HG03066 (cell line): ENCODE data around the gene LIN7B.
"Not testable (repeated sequence)": the region's sequence is repeated elsewhere in the genome, so short reads cannot be mapped to it uniquely, and the experiment has no call there.

Experiments used
- ATAC-seq: cut with Tn5 transposase; IDR thresholded peaks from one replicate; pipeline ENCODE4 v1.9.1; 2021; ENCODE audit warnings: low read depth; ENCODE audit not compliant: unreplicated experiment

LIN7B gene

DNA sequence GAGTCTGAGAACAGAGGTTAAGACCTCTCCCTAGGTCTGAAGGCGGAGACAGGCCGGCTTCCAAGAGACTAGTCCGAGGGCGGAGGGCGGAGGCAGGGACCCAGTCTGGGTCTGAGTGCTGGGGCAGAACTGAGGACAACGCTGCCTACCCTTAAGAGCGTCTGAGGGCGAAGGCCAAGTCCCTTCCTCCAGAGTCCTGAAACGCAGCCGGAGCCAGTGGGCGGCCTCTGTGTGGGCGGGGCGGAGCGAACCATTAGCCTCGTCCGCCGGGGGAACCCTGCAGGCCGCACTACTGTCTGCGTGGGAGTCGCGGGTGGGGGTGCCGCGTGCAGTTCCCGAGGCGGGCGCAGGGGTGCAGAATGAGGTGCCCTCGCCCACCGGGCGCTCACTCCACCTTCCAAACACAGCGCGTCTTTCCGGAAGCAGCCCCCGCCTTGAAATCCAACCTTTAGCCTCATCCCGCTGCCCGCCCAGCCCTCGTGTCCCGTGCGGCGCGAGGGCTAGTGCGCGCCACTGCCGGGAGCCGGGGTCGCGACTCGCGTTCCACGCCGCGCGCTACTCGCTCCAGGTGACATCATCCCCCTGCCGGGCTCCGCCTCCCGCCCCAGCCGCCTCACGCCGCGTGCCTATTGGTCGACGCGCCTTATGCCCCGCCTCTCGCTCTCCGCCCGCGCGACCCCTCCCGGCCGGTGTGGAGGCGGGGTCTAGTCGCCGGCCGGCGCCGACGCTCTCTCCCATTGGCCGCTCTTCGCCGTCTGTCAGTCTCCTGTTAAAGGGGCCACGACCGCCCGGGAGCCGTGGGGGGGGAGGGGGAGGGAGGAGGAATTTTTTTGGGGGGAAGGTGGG, 4.6 kb downstream of the LIN7B start, which contains the start of gene C19orf73:
C19orf73 (minus strand) TSS at position 579 of the 846 bp plus-strand sequence; CDS start at position 458, 121 bp downstream.
- peak; percentile 67 for ATAC-seq

DNA sequence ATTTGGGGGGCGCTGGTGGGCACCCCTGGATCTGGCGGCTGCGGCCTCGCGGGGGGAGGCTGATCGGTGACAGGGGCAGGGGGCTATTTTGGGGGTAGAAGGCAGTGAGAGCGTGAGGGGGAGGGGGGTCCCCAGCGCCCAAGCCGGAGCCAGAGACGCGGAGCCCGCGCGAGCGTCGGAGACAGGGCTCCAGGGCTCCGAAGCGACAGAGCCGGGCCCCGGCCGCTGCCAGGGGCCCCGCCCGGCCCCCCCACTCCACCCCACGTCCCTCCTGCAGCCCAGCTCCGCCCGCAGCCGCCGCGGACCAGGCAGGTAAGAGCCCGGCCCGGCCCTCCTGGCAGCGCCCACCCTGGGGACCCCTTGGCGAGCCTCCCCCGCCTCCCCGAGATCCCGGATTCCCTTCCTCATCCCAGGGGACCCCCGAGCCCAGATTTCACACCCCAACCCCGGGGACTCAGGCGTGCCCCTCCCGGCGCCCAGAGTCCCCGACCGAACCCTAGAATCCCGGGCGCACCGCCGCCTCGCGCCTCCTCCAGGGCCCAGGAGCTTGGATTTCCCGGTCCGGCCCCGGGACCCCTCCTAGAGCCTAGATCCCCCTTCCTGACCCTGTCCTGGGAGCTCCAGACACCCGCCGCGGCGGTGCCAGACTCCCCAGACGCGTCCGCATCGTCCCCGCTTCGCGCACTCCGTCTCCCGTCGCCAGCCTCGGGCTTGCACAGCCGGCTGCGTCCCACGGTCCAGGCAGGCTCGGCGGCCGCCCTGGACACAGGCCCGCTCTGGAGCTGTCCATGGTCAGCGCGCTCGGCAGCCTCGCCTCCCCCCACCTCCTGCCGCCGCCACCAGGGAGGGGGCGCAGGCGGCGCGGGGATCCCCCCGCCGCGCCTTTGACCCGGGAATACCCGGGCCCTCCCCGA, 5.5 kb downstream of the LIN7B start, which contains the start of gene PPFIA3:
PPFIA3 (plus strand) TSS at position 134 of the 914 bp plus-strand sequence. CDS start 8,330 bp downstream, outside the sequence.
- no peak for ATAC-seq

DNA sequence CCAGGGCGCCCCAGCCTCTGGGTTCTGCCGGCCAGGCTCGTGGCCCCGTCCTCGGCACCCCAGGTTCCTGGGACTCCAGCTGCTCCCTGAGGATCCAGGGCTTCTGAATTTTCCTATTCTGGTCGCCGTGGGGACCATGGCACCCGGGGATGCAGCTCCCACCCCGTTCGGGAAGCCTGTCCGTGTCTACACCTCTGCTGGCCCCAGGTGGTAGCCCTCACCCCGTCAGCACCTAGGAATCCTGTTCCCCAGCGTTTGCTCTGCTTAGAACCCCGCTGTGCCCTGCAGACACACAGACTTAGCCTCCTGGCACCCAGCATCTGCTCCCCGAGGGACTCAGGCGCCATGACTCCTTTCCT, 6.1 kb downstream of the LIN7B start:
- ATAC-seq = no peak

DNA sequence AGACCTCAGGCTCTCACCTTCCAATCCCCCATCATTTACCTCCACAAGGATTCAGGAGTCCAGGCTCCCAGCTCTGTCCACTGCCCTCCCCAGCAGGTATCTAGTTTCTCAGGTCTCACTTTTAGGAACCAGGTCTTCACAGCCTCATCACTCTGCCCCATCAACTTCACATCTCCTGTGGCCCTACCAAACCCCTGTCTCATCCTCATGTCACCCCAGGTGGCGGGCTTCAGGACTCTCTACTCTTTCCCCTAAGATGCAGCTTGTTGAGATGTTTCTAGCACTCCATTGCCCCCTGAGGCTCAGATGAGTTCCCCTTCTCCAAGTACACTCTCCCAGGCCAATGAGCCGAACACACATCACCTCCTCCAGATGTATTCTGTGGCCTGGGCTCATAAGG, 6.7 kb downstream of the LIN7B start:
- ATAC-seq = no peak

DNA sequence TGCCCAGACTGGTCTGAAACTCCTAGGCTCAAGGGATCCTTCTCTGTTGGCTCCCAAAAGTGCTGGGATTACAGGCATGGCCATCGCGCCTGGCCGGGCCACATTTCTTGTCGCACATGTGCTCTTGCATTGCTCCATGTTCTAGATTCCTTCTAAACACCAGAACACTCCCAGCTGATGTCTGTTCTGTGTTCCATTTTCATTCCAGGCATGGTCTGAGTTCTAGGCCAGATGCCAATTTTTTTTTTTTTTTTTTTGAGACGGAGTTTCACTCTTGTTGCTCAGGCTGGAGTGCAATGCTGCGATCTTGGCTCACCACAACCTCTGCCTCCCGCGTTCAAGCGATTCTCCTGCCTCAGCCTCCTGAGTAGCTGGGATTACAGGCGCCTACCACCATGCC, 7.7 kb downstream of the LIN7B start:
- ATAC-seq = not testable (repeated sequence)

DNA sequence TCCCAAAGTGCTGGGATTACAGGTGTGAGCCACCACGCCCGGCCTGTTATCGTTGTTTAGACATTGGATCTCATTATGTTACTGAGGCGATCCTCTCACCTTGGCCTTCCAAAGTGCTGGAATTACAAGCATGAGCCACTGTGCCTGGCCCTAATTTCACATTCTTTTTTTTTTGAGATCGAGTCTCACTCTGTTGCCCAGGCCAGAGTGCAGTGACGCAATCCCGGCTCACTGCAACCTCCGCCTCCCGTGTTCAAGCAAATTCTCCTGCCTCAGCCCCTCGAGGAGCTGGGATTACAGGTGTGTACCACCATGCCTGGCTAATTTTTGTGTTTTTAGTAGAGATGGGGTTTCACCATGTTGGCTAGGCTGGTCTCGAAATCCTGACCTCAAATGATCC, 9.1 kb downstream of the LIN7B start:
- ATAC-seq = not testable (repeated sequence)

DNA sequence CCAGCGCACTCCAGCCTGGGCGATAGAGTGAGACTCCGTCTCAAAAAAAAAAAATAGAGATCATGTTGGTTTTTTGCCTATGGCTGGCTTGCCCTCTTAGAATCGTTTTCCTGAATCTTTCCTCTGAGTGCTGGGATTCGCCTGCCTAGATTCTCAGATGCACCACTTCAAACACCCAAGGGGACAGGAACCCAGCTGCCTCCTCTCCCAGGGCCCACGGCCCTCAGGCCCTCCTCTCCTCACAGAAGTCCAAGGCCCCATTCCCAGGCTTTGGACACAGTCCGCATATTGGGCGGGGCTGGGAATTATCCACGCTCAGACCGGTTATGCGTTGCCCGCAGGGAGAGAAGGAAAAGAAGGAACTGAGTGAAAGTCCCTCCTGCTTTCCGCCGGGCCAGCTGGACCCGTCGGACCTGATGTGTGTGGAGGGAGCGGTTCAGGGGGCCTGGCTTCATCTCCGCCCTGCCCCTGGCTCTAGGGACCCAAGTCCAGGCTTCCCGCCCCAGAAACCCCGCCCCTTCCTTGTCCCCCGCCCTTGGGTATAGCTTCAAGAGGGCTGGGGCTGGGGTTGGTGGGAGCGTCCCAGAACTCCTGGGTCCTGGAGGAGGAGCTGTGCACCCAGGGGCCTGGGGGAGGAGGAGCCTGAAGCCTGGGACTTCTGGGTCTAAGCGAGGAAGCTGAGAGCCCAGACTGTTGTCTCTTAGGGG, 11.0 kb downstream of the LIN7B start:
- ATAC-seq = no peak

DNA sequence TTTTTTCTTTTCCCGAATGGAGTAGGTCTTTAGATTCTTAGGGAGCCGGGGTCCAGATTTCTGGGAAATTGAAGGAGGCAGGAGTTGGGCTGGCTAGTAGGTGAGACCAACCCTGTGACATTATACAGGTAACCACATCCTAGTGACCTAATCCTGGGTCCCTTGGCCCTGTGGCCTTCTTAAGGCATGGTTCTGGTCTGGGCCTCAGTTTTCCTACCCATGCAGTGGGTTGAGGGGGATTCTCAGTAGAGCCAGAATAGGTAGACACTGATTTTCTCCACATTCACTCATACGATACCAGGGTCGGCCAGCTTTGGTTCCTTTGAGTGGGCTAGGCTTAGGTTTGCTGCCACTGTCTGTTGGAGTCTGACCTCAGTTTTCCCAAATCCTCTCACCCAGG, 12.4 kb downstream of the LIN7B start:
- ATAC-seq = no peak

DNA sequence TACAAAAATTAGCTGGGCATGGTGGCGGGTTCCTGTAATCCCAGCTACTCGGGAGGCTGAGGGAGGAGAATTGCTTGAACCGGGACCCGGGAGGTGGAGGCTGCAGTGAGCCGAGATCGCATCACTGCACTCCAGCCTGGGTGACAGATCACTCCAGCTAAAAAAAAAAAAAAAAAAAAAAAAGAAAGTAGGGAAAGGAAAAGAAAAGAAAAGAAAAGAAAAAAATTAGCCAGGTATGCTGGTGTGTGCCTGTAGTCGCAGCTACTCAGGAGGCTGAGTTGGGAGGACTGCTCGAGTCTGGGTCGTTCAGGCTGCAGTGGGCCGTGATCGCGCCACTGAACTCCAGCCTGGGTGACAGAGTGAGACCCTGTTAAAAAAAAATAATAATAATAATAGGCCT, 13.1 kb downstream of the LIN7B start:
- ATAC-seq = not testable (repeated sequence)

DNA sequence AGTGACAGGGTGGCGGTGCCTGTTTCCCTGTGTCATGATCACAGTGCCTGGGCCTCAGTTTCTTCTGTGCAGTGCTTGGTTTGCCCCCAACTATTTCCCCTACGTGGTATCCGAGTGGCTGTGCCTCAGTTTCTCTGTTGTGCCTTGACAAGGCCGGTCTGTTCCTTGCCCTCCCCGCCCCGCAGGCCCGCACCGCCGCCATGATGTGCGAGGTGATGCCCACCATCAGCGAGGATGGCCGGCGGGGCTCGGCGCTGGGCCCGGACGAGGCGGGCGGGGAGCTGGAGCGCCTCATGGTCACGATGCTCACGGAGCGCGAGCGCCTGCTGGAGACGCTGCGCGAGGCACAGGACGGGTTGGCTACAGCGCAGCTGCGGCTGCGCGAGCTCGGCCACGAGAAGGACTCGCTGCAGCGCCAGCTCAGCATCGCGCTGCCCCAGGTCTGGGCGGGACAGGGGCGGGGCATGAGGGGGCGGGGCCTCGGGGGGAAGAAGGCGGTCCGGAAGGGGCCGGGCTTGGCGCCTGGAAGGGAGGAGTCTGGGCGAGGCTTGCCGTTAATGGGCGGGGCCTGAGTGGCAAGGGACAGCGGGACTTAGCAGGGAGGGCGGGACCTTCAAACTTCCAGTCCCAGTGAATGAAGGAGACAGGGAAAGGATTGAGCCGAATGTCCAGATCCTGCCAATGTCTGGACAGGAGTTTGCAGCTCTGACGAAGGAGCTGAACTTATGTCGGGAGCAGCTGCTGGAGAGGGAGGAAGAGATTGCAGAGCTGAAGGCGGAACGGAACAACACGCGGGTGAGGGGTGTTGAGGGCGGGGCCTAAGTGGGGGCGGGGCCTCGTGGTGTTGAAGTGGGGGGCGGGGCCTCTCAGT, 13.7 kb downstream of the LIN7B start:
- peak; percentile 93 for ATAC-seq

DNA sequence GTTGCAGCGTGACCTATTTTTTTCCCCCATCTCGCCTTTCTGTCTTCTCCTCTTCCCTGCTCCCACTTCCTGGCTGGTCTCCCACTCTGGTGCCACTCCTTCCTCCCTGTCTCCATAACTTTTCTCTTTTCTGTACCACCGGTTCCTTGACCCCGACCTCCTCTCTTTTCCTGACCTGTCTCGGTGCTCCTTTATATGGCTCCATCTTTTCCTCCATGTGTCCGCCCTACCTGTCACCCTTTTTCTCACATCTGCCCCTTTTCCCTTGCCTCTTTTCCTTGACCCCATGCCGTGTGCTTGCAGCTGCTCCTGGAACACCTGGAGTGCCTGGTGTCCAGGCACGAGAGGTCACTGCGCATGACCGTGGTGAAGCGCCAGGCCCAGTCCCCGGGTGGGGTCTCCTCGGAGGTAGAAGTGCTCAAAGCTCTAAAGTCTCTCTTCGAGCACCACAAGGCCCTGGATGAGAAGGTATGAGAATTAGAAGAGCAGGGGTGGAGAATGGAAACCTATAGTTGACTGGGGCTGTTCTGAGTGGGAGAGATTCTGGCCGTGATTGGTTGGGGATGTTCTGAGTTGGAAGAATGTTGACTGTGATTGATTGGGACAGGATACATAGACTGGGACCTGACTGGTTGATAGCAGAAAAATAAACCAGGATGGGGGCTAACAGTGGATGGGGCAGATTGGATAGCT, 14.5 kb downstream of the LIN7B start:
- ATAC-seq = no peak

DNA sequence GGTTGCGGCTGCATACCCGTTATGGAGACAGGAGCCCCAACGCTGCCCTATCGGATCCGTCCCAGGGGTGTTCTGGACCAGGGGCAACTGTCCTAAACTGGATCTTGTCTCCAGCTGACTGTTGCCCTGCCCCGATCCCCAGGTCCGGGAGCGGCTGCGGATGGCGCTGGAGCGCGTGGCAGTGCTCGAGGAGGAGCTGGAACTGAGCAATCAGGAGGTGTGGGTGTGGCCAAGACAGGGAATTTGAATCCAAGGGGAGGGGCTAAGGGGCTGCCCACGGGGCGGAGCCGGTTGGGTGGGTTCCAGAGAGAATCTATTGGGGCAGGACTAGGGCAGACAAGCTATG, 15.0 kb downstream of the LIN7B start:
- ATAC-seq = no peak

DNA sequence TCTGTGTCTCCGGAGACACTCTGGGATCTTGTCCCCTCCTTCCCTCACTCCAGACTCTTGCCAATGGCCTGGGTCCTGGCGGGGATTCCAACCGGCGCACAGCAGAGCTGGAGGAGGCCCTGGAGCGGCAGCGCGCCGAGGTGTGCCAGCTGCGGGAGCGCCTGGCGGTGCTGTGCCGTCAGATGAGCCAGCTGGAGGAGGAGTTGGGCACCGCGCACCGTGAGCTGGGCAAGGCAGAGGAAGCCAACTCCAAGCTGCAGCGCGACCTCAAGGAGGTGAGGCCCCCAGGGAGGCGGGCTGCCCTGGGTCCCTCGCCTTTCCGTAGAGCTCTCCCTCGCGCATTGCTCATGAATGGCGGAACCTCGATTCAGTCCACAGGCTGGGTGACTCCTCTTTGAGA, 16.2 kb downstream of the LIN7B start:
- no peak for ATAC-seq

DNA sequence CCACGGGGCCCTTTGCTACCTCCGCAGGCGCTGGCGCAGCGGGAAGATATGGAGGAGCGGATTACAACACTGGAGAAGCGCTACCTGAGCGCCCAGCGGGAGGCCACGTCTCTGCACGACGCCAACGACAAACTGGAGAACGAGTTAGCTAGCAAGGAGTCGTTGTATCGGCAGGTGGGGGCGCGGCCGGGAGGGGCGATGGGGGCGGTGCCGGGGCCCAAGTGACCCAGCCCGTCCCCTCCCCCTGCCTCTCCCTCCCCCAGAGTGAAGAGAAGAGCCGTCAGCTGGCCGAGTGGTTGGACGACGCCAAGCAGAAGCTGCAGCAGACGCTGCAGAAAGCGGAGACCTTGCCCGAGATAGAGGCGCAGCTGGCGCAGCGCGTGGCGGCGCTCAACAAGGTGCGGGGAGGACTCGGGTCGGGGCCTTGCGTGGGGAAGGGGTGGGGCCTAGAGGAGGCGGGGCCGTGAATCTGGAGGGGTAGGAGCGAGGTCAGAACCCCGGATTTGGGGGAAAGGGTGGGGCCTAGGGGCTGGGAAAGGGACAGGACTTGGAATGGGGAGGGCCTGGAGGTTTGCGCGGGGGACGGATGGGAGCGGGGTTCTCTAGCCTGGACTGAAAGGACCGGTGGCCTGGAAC, 18.9 kb downstream of the LIN7B start:
- no peak for ATAC-seq

DNA sequence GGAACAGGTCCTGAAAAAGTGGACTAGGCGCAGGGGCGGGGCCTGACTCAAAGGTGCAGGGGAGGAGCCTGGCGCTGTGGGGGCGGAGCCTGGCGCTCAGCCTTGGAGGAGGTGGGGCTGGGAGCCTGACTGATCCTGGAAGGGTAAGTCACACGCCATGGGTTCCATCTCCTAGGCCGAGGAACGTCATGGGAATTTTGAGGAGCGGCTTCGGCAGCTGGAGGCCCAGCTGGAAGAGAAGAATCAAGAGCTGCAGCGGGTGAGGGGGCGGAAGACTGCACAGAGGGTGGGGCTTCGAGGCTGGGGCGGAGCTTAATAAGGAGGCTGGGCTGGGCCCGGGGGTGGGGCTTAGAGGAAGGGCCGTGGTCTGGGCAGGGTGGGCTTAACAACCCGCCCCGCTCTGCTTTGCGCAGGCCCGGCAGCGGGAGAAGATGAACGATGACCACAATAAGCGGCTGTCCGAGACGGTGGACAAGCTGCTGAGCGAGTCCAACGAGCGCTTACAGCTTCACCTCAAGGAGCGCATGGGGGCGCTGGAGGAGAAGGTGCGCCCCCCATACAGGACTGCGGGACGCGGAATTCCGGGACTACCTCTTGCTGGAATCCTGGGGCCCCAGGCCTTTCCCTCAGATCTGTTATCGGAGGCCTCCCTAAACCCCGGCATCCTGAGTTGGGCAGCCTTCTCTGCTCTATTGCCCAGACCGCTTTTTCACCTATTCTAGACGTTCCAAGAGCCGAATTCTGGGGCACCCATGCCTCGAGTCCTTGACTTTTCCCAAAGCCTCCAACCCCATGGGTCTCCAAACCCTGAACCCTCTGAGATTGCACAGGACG, 19.7 kb downstream of the LIN7B start:
- ATAC-seq = no peak

DNA sequence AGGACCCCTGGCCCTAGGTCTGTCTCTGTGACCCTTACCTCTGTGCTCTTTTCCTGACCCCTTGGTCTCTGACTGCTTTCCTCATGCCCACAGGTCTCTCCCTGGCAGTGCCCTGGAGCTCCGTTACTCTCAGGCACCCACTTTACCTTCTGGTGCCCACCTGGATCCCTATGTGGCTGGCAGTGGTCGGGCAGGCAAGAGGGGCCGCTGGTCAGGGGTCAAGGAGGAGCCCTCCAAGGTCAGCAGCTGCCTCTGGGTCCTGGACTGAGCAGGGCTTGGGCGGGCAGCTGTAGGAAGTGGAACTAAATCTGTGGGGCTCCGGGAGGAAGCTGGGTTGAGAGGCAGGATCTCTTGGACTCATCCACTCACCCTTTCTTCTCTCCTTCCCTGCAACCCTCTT, 21.5 kb downstream of the LIN7B start:
- ATAC-seq = no peak

DNA sequence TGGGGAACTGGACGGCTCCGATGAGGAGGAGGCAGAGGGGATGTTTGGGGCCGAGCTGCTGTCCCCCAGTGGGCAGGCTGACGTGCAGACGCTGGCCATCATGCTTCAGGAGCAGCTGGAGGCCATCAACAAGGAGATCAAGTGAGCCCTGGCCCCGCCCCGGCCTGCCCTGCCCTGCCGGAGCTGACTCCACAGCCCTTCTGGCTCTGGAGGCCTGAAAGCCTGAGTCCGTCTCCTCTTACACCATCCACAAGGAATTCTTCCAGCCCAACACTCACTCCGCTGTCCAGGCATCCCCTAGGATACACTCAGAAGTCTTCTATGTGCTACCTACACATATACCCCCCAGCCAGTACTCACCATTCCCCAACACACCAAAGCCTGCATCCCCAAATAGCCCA, 22.6 kb downstream of the LIN7B start:
- no peak for ATAC-seq

DNA sequence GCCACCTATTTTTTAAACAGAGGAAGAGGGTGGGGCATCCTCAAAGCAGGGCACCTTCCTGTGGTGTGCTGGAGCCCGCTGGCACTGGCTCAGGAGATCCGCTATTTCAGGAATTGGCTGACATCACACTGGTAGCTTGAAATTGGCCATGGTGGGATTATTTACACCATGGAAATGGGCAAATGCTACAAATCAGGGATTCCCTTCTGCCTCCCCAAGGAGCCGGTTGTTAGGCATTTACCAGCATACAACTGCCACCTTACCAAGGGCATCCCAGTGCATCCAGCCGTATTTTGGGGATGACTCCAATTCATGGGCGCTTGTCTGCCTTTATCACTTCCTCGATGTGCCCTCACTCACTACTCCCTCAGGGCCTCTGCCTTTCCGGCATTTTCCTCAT, 26.8 kb downstream of the LIN7B start:
- no peak for ATAC-seq
